Stimulated activated CD4-positive, alpha-beta T cell treated with anti-CD3 and anti-CD28 coated beads, Interleukin-4, amount 100 ng/mL, for 24 hours (primary cell): ENCODE measurements around the gene AGPAT3.

Source experiments
- DNase-seq: peaks from one replicate; pipeline ENCODE4 v3.0.0-alpha.2; 2020

The AGPAT3 gene

DNA sequence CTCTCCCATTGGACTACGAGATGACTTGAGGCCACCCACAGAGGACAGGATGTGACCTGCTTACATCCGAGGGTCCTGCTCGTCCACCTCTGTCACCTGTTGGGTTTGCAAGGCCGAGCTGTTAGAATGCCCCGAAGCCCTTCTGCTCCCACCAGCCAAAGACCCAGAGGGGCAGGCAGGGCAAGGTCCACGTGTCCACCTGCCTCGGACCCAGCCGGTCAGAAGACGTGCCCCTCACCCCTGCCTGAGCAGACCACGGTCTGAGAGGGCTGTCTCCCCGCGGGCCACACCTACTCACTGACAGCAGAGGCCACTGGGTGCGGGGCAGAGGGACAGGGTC is 116.8 kb downstream of the AGPAT3 start:
- no peak for DNase-seq

DNA sequence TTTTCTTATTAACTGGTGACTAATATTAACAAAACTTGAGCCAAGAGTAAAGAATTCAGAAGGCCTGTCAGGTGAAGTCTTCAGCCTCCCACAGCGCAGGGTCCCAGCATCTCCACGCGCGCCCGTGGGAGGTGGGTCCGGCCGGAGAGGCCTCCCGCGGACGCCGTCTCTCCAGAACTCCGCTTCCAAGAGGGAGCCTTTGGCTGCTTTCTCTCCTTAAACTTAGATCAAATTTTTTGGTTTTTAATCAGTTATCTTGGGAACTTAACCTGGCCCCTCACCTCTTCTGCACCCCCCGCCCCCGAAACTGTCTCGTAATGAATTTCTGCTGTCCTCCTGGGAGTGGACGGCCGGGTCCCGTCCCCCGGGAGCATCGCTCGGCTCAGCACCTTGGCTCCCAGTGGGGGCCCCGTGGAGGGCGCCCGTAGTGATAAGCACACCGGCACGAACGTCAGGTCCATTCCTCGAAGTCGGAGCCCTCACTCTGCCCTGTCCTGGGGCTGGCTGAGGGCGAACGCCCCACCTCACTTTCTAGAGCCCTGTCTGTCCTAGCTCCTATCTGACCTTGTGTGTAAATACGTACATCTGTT is 117.6 kb downstream of the AGPAT3 start:
- DNase-seq: no peak

DNA sequence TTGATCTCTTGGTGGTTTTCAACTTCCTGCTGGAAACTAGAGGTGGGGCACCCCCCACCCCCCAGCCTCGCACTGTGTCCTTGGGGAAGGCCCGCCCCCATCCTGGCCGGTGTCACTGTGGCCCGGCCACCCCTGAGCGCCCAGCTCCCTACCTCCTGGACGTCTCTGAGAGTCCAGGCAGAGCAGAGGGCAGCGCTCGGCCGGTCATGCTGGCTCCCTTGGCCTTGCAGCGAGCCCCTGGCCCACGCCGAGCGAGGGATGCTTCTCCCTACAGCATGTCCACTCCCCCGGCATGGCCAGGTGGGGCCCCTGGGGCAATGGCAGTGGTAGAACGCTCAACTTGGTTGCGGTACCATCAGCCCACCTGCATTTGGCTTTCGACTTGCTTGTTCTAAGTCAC is 118.4 kb downstream of the AGPAT3 start:
- no peak for DNase-seq

DNA sequence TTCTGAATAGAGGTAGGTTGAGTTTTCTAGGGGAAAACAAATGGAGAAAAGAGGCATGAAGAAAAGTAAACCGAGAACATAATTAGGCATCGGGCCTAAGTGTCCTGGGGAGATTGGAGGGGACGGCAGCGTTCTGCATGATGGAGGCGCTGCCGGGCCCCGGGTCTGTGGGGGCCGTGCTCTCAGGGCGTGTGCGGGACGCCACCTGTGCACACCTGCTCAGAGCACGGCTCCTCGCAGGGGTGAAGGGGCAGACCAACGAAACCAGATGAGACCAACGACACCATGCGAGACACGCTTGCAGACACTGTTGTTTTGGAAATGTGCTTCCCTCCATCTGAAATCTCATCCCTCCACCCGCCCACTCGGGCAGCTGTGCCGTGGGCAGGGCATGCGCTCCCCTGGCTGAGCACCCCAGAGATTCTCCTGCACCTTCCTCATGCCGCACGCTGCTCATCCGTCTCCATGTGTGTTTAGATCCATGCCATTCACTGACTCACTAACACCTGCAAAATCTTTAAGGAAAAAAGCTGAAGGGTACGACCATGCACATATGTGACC is 118.9 kb downstream of the AGPAT3 start:
- no peak for DNase-seq

DNA sequence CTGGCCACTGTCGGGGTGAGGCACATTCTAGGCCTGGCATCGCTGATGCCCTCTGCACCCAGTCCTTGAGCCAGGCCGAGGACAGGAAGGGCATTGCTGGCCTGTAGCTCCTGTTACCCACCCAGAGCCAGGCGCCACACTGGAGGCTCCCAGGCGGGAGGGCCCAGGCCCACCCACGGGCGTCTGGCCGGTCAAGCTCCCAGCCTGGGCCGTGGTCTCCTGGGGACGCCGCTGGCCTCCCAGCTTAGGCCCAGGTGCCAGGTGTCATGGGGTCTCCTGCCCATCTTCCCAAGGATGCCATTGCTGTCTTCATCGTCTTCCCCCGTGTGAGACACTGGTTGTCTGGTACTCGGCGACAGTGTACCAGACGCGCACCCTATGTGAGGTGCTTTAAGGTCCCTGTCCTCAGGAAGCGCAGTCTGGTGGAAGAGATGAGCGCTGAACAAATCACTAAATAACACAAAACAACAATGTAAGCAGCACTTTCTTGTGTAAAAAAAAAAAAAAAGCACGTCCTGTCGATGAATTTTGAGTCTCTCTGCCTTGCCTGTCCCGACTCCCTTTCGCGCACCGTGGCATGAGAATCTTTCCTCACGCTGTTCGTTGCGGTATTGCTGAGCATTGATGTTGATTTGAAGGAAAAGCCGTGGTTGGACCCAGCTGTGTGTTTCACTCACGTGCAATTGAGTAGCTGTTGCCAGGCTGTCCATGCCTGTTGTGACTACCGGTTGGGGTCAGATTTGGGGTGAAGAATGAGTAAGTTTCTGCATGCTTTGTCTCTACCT is 120.1 kb downstream of the AGPAT3 start:
- DNase-seq: no peak

DNA sequence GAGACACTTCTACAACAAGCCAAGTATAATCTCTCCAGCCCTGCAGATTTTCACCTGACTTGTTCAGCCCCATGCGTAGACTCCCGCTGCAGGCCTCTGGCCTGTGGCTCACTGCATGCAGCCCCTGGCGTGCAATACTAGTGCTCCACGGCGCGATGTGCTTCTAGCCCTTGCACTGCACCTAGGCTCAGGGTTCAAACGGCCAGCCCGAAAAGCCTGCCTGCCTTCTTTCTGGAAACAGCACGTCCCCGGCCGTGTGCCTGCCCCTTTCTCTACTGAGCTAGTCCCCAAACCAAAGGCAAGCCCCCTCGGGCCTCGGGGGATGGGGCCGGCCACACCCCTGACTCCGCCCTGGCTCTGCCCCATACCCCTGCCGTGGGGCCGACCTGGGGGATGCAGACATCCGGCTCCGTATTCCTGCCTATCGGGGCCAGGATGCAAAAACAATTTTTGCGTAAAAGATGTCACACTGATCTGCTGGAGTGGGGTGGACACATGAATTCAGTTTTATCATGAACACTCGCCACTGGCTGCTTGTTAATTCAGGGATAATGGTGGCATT is 120.7 kb downstream of the AGPAT3 start:
- no peak for DNase-seq

DNA sequence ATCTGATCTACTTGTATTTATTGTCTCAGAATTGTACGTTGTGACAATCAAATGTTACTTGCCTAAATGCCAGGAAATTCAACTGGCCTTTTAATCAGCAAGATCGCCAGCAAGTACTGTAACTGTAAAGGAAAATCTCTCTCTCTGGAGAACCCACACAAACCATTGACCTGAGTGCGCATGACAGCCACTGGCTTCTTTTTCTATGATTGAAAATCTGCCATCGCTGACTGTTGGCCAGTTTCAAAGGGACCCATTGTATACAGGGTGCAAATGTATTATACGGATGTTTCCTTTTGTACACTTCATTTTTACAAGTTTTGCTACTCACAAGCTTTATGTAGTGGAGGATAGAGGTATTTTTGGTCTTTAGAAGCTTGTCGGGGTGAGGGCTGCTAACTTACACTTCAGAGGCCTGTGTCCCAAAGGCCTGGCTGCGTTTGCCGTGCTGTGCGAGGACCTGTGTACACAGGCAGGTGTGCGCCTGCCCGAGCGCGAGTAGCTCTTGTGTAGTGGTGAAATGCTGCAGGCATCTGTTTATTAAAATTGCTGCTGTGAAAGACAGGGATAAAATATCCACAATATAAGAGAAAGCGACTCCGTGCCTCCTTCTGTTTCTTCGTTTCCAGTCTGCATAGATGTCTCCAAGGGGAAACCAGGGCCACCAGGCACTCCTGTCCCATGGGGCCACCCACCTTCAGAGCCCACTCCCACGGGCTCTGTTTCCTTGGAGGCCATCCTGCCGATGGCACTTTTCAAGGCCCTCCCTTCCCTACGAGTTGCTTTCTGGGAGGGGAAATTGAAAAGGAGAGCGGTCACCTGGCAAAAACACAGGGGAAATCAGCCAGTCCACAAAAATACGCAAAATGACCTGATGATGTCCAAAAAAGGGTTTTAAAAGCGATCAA is 121.8 kb downstream of the AGPAT3 start:
- DNase-seq: no peak

DNA sequence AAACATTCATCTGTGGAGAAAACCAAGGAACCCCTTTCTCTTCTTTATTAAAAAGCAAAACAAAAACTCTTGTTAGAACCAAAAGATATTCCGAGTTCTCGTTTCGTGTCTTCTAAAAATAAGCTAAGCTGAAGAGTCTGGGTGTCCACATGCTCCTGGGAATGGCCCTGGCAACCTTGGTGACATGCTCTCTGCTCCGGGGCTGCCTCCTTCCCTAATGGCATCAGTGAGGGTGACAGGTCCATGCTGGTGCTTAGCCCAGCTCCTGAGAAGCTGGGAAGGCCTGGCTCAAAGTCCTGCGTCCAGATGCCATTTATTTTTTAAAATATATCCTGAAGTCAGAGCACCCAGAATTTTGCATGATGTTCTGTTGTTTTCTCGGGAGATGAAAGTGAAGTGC is 122.5 kb downstream of the AGPAT3 start:
- no peak for DNase-seq

DNA sequence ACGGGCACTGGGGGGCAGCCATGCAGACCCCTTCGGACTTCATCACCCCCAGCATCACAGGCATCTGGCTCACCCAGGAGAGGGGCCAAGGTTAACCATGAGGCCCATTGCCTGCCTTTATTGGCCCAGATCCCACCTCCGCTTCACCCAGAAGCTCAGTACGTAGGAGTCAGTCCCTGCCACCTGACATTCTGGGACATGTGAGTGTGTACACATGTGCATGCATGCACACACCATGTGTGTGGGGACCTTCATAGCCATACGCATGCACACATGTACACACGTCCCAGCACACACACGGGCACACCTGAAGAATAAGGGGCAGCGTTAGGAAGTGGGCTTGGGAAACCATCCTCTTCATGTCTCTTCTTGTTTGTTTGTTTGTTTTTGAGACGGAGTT is 123.0 kb downstream of the AGPAT3 start:
- no peak for DNase-seq

DNA sequence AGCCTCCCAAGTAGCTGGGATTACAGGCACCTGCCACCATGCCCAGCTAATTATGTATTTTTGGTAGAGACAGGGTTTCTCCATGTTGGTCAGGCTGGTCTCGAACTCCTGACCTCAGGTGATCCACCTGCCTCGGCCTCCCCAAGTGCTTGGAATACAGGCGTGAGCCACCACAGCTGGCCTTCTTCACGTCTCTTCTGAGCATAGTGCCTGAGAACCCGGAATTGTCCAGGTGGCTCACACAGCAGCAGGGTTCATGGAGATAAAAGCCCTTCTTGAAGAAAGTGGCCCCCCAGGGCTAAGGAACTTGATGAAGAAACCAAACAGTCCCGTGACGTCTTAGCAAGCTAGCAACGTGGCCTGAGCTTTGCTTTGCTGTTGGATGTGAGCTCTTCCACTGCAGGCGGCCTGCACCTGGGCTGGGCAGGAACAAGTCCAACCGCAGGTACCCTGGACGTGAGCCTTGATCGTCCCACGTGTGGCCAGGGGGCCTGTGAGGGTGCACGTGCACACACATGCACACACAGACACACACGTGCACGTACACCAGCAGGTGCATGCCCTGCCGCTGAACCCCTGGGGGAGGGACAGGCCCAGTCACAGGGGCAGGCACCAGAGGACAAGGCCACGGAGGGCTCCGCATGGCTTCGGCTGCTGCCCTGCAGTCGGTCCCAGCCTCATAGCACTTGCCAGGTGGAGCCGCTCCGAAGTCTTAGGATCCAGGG is 123.6 kb downstream of the AGPAT3 start:
- DNase-seq: no peak

DNA sequence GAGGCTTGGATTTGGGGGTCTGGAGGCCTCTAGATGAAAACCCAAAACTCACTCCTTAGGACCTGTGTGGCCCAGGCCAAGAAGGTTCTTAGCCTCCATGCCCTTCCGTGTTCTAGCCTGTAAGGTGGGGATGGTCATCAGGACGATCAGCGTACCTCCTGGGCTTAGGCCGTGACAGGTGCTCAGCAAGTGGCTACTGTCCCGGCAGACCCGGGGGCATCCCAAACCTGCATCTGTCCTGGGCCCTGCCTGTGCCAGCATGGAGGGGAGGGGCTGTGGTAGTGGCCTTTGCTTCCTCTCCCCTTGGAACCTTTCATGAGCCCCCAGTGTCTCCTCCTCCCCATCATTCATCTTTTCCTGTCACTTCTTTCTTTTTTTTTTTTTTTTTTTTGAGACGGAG is 124.4 kb downstream of the AGPAT3 start:
- DNase-seq: no peak

DNA sequence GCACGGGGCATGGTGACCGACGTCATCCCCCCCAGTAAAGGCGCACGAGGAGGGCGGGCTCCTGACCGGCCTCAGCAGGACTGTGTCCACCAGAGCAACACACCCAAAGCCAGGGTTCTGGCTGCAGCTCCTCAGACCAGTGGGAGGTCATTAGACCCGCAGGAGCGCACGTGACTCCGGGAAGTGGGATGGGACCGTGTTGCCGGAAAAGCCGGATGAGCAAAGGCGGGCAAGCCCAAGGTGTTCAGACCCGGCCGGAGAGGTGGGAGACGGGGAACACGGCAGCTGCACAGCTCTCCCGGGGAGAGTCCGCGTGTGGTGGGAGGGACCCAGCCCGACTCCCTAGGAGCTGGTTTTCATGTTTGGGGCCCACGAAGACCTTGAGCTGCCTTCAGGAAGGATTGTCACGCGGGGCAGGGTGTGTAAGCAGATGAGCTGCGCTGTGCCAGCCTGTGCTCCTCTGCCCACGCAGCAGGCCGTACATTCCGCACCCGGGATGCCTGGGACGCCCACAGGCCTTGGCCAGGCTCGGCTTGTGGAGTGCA is 126.5 kb downstream of the AGPAT3 start:
- DNase-seq: no peak

DNA sequence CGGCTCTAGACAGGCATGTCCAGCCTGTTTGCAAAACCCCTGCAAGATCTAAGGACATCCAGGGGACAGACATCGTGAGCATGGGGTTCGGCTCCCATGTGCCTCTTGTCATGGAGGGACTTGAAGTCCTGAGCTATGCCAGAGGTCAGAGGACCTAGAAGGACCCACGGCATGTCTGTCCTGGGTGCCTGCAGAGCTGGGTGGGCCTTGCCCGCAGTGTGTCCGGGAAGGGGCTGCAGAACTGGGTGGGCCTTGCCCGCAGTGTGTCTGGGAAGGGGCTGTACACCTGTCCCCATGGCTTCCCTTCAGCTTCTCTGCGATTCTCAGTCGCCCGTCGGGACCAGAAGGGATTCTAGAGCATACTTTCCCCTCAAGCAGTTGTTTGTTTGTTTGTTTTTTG is 127.1 kb downstream of the AGPAT3 start:
- no peak for DNase-seq

DNA sequence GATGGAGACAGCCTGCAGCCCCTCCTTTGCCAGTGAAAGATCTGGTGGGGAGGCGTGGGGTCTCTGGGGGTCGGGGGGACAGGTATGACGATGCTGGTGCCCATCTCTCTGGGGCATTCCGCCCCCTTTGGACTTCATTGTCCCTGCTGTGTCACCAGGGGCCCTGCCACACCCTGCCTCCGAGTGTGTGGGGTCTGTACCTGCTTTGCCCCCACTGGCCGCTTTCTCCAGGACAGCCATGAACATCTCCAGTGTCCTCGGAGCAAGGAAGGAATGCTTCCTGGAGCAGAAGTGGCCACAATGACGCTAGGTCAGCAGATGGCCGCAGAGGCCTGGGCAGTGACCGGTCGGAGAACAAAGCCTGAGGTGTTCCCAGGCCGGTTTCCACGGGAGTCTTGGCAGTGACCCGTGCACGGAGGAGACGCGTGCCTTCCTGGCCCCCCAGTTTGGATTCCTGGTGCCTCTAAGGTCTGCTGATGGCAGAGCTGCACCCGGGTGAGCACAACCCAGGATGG is 128.5 kb downstream of the AGPAT3 start:
- no peak for DNase-seq

DNA sequence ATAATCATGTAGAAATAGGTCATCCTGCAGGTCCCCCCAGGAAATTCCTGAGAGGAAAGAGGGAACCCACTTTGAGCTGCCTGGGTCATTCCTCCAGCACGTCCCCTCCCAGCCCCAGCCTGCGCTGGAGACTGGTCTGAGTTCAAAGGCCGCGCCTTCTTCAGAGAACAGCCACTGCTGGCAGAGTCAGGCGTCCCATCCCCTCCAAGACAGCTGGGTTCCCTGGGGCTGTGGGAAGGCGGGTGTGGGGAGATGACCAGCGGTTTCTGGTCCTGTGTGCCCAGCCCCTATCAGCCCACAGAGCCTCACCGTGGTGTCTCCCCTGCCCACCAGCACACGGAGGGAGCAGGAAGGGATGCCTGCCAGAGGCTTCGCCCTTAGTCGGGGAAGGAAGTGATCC is 129.1 kb downstream of the AGPAT3 start:
- DNase-seq: no peak

DNA sequence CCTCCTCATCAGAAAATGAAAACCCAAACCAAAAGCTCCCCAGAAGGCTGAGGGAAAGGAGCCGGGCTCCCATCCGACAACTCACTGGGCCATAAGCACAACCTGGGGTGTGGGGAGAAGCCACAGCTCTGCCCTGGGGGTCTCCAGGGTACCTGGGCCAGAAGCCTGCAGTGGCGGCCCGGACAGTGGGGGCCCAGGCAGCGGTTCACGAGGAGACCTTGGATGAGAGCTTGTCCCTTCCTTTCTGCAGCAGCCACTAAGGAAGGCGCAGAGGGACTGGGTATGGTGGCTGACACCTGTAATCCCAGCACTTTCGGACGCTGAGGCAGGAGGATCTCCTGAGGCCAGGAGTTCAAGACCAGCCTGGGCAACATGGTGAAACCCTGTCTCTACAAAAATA is 129.6 kb downstream of the AGPAT3 start:
- DNase-seq: no peak

DNA sequence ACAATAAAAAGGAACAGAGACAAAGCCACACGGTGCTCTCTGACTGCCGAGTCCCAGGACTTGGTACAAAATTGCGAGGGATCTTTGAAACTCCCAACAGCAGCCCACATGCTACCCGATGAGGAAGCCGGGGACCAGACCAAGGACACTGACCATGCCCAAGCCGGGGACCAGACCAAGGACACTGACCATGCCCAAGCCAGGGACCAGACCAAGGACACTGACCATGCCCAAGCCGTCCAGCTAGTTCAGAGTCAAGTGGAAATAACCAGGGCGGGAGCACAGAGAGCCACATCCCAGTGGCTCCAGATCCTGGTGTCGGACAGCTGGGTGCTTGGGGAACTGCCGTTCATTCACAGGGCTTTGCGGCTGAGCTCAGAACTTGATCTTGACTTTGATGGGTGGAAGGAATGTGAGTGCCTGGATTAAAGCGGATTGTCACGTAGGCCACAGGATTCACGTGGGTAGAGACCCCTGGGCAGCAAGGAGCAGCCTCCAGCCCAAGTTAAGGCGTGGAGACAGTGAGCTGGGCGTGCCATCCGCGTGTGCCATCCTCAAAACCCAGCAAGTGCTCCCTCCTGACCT is 130.6 kb downstream of the AGPAT3 start:
- no peak for DNase-seq

DNA sequence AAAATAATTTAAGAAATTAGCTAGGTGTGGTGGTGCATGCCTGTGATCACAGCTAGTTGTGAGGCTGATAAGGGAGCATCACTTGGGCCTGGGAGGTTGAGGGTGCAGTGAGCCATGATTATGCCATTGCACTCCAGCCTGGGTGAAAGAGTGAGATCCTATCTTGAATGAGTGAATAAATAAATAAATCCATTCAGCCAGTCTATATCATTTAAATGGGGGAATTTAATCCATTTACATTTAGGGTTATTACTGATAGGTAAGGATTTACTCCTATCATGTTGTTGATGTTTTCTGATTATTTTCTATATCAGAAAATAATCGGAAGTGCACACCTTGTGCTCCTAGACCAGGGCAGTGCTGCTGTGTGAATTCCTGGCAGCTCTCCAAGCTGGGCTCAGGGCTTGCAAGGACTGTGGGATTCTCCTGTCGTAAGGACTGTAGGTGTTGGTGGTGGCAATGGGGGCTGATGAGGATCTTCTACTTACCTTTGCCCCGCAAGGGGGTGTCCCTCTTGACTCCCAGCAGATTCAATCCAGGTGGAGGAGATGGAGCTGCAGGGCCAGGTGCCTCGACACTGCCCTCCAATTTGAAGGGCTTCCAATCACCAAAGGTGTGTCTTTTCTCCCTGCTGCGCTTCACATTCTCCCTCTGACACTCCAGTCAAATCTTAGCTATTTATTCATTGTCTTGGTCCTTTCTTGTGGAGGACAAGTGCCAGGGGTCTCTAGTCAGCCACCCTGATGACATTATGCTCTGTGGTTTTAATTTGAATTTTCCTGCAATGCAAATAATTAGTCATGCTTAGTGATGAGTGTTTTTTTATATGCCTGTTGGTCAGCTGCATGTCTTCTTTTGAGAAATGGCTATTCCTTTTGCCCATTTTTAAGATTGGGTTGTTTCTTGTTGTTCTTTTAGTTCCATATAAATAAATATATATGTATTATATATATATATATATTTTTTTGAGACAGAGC is 133.0 kb downstream of the AGPAT3 start:
- no peak for DNase-seq

DNA sequence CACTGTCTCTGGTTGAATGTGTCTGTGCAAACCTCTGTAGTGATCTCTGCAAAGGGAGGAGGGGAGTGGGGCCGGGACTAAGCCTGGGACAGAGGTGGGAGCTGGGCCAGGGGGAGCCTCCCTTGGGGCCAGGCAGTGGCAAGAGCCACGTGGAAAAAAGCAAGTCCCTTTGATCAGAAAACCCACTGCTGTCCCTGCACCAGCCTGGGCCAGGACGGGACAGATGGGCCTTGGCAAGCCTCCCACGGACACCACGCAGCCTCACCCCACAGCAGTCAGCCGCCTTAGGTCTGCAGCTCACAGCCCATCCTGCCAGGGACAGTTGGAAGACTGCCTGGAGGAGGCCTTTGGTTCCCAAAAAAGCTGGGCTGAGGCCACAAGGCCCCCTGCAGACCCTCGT is 135.3 kb downstream of the AGPAT3 start:
- DNase-seq: no peak

DNA sequence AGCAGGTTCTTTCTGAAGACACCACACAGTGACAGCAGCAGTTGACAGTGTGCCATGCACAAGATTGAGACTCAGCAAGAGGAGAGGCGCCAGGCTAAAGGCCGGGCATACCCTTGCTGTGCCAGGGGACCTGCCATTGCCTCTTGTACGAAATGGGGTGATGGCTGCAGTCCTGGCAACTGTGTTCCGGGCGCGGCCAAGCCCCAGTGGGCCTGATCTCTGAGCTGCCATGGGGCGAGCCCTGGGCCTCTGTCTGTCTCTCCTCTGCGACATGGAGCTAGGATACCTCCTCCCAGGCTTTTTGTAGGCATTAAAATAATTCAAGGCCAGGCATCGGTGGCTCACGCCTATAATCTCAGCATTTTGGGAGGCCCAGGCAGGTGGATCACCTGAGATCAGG is 137.5 kb downstream of the AGPAT3 start:
- no peak for DNase-seq
